Inferior parietal cortex (tissue), 1 donor: Measurements from ENCODE around the gene NR2F1-AS1.
"Not testable (repeated sequence)": the region's sequence is repeated elsewhere in the genome, so short reads cannot be mapped to it uniquely, and the experiment has no call there.

Source experiments
- DNase-seq: peaks from one replicate; pipeline ENCODE4 v3.0.0-alpha.2; 2016; ENCODE audit errors: extremely low spot score

NR2F1-AS1 gene

DNA sequence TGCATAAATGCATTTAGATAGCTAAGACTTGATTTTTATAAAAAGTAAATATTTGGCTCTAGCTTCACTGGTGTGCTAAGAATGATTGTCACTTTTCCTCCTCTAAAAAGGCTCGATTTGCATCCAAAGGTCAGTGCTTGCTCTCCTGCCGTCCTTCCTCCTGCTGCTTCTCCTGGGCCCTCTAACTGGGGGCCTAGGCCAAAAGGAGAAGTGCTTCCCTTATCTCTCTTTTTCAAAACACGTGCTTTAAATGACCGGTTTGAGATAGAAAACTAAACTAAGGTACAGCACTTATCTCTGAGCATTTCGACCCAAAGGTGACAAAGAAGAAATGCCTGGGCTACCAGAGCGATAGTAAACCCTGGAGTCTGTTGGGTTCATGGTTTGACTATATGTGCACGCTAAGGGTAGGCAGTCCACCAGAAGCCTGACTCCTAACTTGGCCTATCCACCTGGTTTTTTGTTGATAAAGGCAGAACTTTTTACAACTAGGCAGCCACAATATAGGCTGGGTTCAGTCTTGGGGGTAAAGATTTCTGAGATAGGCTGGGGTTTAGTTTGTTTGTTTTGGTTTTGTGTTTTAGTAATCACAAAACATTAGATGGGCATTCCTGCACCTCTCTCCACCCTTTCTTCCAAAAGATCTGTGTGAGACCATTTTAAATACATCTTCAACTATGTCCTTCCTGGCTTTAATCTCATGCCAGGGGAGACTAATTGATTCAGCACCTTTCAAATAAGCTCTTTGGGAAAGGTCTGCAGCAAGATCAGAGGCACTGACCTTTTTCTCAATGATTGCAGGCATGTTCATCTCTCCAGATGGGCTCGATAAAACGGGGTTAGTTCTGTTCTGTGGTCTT, 3.8 kb downstream of the NR2F1-AS1 start:
- DNase-seq = no peak

- no peak for DNase-seq
Measured at GRCh38 chr5:93575461-93576414, 5.3 kb downstream of the NR2F1-AS1 start.

GRCh38 chr5:93574491-93575305, 6.3 kb downstream of the NR2F1-AS1 start:
- no peak for DNase-seq

GRCh38 chr5:93573354-93574351, 7.4 kb downstream of the NR2F1-AS1 start:
- peak; percentile 9 for DNase-seq

- DNase-seq = peak; percentile 20
Measured at GRCh38 chr5:93572608-93573353, 8.2 kb downstream of the NR2F1-AS1 start.

DNA sequence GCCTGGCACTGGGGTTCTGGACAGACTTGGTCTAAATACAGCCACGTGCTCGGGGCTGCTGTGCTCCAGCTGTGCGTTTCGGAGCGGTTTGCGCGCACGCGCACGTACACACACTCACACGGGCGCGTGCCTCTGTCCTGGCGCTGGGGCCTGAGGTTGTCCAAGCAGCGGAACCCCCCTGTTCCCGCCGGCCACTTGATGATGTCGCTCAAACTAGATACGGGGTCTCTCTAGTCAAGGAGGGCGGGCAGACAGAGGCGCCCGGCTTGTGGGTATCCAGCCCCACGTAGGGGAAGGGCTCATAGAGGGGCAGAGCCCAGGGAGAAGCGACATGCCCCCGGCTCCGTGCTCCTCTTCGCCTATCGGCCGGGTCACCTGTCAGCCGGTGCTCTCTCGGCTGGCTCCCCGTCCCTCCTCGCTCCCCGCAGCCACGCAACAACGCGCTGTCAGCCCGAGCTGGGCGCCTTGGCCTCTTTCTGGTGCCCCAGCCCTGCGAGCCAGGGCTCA, 8.9 kb downstream of the NR2F1-AS1 start:
- DNase-seq = peak; percentile 1

- no peak for DNase-seq
Measured at GRCh38 chr5:93571114-93571949, 9.7 kb downstream of the NR2F1-AS1 start.

DNA sequence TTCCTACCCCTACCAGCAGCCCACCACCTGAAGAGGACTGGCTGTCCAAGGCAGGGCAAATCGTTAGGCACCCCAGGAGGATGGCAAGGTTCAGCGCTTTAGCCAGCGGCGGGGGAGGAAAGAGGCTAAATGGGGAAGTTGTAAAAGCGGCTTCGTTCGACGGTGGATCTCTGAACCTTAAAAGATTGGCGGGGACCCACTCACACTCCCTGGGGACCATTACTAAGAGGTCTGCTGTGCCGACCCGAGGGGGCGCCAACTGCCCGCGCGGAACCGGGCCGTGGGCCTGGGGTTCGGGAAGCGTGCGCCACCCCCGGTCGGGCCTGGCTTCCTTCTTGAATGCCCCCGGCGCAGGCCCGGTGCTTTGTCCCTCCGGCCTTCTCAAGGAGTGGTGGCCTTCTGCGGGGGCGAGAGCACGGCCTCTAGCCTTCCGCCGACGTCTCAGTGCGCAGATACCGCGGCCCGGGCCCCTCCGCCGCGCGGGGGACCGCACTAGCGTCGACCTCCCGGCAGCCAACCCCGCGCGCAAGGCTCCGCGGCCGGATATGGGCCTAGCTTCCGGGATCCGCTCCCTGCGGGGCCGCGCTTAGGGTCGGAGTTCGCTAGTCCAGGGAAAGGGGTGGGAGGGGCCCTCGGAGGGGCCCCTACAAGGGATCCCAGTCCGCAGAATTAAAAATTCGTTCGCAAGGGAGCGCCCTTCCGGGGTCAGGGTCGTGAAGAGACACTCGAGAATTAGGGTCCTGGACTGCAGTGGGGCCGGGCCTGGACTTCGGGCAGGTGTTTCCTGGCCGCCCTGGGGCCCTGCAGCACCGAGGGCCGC, 10.5 kb downstream of the NR2F1-AS1 start:
- DNase-seq = no peak

- no peak for DNase-seq
Measured at GRCh38 chr5:93569300-93570160, 11.5 kb downstream of the NR2F1-AS1 start.

GRCh38 chr5:93567424-93567823, 13.6 kb downstream of the NR2F1-AS1 start:
- DNase-seq = peak; percentile 20

- DNase-seq = no peak
Measured at GRCh38 chr5:93566091-93566490, 14.9 kb downstream of the NR2F1-AS1 start.

DNA sequence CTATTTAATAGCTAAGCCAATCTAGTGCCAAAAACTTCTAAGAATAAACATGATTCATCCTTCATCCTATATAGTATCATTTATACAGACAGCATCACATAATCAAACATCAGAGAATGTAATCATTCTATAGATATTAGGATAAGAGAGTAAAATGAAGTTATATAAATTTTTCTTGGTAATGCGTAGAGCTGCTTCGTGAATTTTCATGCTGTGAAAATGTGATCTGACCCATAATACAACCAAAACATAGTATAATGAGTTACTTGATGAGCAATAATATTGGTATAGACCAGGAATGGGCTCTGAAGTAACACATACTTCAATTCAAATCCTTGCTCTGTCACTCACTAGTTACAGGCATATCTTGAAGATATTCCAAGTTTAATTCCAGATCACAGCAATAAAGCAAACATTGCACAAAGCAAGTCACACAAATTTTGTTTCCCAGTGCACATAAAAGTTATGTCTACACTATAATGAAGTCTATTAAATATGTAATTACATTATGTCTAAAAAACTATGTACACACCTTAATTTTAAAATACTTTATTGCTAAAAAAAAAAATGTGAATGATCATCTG, 23.9 kb downstream of the NR2F1-AS1 start:
- peak; percentile 1 for DNase-seq

GRCh38 chr5:93549594-93549993, 31.4 kb downstream of the NR2F1-AS1 start:
- DNase-seq = not testable (repeated sequence)

GRCh38 chr5:93545872-93546271, 35.1 kb downstream of the NR2F1-AS1 start:
- DNase-seq = no peak

- peak; percentile 47 for DNase-seq
Measured at GRCh38 chr5:93532370-93532769, 48.6 kb downstream of the NR2F1-AS1 start.

- not testable (repeated sequence) for DNase-seq
Measured at GRCh38 chr5:93521815-93522214, 59.2 kb downstream of the NR2F1-AS1 start.
